T-helper 9 cell (primary cell): ENCODE measurements around the gene MLLT6.

ENCODE experiments used
- DNase-seq: peaks from one replicate; pipeline ENCODE4 v3.0.0-alpha.2; 2020

Gene MLLT6

DNA sequence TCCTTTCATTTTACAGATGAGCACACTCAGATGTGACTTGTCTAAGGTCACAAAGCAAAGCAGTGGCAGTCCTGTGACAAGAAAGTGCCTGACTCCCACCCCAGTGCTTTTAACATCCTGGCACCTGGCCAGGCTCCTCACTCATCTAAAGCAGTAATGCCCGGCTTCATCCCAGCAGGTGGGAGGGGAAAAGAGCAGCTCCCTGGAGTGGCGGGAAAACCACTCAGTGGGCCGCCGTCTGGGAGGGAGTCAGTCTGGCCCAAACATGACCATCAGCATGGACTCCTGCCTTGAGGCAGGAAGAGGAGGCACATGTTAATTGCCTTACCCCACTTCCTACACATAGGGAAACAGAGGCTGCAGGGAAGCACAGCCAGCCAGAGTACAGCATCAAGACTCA, 40.5 kb downstream of the MLLT6 start:
- no peak for DNase-seq

DNA sequence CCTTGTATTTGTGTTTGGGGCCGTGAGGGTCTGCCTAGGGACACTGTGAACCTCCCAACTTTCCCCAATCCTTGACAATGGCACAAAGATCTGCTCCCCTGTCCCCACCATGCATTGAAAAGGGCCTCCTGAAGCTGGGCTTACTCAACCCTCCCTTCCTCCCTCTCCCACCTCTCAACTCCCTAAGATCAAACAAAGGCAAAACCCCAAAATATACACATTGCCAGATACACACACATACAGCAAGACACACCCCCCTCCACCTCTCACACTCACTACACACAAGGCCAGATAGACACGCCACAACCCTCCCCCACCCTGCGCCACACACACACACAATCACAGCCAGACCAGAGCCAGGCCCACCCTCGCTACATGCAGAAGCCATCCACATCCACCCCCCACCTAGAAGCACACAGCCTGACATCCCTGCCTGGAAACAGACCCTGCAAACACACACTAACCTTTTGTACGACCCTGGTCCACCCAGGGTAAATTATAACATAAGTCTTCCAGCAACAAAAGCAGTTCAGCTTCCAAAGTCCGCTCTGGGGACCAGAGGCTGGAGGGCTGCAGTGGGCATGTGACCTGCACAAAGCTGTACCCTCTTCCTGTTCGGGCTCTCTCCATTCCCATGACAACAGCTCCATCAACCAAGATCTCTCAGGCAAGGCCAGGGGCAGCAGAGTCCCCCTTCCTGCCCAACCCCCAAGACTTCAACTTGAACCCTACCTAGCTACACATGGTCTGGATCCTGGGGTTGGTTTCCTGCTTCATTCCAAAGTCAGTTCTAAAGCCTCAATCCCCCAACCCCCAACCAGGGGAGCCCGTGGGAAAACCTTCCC, 41.2 kb downstream of the MLLT6 start:
- DNase-seq = no peak

DNA sequence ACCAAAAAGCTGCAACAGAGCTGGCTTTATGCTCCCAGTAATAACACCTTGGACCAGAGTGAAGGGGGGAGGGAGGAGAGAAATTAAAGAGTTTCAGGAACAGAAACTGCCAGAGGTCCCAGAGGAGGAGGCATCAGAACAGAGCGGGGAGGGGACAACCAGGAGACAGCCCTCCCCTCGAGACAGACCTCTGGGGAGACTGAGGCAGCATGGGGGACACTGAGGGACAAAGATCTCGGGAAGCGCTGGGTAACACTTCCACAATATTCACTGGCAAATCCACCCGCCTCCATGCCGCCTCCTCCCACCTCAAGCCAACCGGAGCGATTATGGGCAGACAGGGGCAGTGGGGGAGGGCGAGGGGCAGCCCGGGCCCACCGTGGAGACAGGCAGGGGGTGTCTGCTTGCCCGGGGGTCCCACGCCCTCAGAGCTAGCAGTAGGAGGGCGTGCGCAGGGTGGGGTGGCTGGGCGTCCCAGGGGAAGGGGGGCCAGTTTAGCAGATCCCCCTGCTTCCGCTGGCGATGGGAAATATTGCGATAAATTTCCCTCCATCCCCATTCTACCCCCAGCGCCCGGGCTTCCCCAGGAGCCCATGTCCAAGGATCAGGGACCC, 41.9 kb downstream of the MLLT6 start:
- DNase-seq = no peak

DNA sequence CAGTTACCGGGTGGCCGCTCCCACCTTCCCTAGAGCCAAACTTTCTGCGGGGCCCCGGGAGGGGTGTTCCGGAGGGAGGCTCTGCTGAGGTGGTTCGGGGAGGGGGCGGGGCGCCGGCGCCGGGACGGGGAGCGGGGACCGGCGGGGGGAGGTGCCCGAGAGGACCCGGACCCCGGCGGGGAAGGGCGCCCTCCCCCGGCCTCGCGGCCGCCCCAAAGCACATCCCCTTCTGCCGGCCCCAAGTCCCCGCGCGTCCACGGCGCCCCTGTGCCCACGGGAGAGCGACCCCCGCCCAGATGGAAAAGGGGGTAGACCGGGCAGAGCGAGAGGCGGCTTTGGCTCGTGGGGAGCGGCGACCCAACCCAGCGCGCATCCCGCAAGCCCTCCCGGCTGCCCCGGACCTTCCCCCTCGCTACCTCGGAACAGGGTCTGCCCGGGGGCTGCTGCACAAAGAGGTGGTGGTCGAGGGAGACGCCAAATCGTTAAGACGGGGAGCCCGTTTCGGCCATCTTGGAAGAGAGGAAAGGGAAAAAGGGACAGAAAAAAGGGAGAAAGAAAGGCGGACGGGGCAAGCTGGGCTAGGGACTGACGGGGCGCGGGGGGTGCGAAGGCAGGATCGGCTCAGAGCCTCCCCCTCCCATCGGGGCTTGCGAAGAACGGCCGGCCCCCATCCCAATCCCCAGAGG, 42.5 kb downstream of the MLLT6 start:
- DNase-seq = no peak

DNA sequence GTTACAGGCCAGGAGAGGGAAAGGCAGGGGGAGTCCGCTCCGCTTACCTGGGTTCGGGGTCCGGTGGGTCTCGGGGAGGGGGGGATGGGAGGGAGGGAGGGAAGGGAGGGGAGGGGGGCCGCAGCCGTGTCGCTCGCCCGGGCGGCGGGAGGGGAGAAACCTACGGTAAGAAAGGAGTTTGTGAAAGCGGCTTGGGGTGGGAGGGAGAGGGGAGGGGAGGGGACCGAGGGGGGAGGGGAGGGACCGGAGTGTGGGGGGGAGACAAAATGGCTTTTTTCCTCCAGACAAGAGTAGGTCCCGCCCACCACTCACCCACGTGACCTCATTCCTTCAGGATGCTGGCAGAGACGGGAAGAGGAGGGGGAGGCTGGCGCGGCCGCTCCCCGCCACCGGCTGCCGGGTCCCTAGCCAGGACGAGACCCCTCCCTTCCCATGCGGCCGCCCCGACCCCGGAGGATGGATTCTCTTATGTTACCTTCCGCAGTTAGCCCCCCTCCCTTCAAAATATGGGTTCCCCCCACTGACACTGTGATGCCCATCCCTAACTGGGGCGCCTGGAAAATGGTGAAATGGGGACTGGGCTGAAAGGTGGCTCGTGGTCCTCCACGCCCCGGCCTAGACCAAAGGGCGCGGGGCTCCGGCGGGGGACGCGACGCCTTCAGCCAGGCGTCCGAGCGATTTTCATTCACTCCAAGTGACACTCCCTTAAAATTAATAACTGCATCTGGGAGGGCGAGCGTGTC, 43.2 kb downstream of the MLLT6 start, which contains the start of gene PCGF2:
Gene PCGF2, minus strand, starts transcription at position 188 of the 743 bp plus-strand sequence. CDS start 7,934 bp downstream, outside the sequence.
- DNase-seq = no peak

DNA sequence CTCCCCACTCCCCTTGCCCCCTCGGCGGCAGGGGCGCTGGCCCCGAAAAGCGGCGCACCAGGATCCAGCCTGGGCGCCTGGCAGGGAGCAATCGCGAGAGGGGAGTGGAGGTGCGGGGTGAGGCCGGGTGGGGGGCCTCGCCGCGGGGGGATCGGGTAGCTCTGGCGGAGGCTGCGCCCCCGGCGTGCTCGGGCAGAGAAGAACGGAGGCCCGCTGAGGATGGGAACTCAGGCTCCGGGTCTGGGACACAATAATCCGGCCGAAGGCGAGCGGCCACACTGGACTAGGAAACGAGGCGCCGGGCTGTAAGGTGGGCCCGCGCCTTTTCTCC, 43.8 kb downstream of the MLLT6 start:
- DNase-seq = no peak

DNA sequence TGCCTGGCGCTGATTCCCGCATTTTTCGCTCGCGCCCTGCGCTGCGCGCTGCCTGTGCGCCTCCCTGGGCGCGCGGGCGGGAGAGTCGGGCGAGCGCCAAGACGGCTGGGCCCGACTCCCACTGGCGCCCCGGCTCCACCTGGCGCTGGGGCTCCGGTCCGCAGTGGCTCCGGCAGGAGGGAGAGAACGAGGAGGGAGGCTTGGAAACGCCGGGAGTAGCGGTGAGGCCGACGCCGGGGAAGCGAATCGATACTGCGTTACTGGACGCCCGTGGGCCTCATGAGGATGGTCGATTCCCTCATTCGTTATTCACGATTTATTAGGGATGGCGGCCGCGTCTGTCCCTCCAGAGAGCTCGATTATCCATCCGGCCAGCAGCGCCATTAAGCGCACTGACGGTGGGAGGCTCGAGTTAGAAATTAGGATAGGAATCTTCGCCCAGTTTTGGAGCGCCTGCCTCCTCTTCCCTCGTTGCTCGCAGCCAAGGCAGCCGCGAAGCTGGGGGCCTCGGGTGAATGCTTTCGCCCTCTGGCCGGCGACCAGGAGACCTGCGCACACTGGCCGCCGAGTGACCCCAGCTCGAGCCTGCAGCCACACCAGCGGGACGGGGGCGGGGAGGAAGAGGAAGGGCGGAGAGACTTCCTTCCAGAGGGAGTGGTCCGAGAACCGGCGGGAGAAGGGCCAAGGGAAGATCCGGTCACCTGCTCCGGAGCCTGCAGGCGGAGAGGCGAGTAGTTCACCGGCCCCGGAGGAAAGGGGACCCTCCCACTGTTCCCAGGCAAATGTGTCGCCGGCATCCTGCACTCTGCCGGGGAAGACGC, 44.4 kb downstream of the MLLT6 start:
- no peak for DNase-seq

DNA sequence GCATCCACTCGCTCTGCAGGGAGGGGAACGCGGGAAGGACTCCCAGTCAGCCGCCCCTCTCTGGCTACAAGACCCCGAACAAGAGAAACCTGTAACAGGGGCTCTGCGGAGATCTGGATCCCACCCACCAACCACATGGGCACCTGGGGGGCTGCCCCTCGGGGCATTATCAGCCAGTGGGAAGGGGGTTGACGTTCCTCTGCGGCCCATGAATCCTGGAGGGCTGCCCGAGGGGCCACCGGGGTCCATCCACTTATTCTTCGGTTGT, 44.9 kb downstream of the MLLT6 start:
- no peak for DNase-seq

DNA sequence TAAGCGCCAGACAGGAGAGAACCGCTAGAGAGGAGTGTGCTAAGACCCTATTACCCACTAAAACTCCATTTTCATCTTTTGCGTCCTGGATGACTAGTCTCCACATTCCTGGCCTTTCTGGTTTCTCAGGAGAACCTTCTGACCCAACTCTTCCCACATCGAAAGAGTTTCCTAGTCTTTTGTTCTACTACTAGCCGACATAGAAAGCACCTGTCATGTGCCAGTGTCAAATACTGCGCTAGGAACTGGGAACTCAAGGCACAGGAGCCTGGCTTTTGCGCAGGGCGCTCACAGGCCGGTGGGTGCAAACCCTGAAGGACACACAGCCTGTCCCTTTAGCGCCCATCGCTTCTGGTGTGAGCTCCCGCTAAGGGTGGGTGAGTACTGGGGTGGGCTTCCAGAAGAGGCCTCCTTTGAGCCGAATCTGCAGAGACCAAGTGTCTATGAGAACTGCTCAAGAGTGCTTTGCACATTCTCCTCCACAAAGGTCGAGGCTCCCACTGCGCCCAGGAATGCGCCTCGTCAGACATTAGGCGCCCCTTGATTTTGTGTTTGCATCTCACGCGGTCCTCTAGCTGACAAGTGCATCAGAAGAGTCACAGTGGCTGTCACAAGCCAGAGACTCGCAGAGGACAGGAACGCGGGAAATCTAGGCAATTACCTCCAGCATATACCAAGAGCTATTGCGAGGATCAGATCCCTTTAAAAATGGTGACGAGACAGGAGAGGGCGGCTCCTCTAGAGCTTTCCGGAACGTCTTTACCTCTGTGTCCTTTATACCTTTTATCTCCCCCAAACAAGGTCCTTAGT, 45.4 kb downstream of the MLLT6 start:
- no peak for DNase-seq

DNA sequence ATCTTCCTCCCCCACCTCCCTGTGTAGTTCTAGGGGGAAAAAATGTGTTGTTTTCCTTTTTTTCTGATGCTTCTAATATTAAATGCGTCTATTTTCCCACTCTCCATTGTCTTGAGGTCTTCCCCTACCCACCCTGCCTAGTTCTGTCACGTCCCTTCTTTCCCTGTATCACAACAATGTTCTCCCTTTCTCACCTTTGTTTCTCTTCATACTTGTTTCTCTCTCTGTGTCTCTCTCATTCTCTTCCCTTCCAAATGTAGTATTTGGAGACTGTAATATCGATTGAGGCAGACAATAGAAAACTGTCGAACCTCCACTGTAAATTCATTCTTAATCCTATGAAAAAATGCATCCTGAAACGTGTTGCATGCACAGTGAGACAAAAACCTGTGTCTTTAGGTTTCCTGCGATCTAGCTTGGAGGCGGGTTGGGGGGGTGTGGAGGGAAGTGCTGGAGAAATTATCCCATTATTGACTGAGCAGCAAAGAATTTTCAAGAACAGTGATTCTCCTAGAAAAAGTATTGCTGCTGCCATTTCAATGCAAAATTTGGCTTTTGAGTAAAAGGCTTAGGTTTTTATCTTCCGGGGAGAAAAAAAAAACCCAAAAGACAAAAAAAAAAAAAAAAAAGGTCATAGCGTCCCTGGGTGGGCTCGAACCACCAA, 46.2 kb downstream of the MLLT6 start:
- no peak for DNase-seq

DNA sequence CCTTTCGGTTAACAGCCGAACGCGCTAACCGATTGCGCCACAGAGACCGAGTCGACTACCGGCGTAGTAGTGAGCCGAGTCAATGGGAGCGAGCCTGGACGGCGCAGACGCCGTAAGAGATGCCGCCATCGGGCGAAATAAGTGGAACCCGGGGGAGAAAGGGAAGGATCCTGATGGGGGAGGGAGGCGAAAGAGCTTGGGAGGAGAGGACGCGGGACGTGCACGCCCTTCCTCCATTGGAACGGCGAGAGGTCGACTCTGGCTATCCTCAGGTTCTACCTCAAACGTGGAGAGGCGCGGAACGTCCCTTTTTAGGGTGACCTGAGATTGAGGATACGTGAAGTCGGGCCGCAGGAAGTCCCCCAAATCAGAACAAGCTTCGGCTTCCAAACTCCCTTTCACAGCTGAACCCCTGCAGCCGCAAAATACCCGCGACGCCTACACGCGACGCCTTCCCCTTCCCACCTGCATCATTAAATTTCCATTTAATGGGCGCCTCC, 46.8 kb downstream of the MLLT6 start:
- peak; percentile 65 for DNase-seq

DNA sequence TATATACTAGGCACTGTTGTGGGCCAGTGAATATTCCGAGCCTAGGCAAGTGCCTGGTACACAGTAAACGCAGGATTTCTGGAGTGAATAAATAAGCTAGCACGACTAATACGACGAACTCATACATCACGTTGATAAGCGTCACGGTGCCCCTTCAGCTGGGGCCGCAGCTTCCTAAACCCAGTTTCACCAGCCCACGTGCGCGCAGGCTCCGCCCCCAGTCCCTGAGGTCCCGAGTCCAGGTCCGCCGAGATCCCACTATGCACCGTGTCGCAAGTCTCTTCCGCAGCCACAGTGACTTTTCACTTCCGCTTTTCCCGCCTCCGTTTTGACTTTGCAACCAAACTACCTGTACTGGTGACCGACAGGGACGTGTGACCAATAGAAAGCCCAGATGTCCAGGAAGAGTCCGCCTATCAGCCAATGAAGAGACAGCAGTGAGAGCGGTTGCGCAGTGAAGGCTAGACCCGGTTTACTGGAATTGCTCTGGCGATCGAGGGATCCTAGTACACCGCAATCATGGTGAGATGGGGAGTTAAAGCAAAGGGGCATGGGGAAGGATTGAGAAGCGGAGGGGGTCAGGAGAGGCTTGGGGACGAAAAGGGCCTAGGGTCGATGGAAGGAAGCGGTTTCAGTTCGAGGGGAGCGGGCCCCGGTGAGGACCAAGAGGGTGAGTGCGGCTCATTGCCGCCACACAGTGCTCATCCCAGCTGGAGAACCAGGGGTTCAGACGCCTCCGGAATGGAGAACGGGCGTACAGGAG, 47.4 kb downstream of the MLLT6 start, which contains the start of gene PSMB3:
Gene PSMB3, plus strand, starts transcription at position 434 of the 763 bp plus-strand sequence. Its CDS starts 86 bp downstream, at position 520.
- DNase-seq = peak; percentile 88

DNA sequence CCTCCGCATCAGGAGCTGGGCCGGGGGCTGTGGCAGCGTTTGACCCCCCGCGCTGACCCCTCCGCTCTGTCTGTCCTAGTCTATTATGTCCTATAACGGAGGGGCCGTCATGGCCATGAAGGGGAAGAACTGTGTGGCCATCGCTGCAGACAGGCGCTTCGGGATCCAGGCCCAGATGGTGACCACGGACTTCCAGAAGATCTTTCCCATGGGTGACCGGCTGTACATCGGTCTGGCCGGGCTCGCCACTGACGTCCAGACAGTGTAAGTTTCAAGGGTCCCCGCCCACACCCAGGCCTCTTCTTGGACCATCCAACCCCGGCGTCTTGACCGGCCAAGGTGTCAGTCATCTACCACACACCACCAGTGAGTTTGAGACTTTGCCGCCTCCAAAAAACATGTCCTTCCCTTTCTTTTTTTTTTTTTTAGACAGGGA, 48.0 kb downstream of the MLLT6 start:
- DNase-seq = no peak

DNA sequence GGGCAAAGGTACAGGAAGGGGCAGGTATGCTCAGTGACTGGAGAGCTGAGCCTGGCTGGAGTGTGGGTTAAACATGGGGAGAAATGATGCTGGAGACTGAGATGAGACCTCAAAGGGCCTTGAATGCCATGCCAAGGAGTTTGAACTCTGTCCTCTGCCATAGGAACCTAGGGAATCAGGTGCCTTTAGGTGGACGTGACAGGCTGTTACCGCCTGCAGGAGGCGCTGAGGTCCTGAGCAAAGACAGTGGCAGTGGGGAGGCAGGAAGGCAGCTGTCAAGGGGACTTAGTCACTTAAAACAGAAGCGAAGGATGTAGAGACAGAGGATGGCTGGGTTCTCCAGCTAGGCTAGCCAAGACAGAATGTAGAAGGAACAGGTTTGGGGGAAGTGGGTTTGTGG, 56.5 kb downstream of the MLLT6 start:
- no peak for DNase-seq

DNA sequence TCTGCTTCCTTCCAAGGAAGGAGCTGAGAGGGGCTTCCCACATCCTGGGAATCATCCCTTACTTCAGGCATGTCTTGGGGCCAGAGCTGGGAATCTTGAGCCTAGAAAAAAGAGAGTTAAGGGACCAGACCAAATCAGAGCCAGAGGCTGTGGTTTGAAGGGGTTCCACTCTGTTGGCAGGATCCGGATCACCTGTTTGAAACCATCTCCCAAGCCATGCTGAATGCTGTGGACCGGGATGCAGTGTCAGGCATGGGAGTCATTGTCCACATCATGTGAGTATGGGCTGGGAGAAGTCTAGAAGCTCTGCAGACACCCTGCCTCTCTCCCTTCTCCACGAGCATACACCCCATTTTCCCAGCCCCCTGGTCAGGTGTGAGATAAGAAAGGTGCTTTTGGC, 57.2 kb downstream of the MLLT6 start:
- DNase-seq = no peak

DNA sequence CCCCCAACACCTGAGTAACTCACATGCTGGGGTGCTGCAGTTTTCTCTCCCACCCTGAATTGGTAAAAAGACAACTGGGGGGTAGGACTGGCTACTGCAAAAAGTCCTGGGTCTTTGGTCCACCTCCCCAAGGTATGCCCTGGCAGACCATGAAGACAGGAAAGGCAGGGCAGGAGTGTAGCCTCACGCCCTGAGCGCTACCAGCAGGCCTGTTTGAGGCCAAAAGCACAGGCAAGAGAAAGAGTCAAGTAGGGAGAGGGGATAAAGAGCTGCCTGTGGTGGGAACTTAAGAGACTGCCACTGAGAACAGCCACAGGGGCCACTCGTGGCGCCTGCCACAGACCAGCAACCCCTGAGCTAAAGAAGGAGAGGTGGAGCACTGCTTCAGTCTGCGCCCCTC, 61.3 kb downstream of the MLLT6 start:
- DNase-seq = no peak

DNA sequence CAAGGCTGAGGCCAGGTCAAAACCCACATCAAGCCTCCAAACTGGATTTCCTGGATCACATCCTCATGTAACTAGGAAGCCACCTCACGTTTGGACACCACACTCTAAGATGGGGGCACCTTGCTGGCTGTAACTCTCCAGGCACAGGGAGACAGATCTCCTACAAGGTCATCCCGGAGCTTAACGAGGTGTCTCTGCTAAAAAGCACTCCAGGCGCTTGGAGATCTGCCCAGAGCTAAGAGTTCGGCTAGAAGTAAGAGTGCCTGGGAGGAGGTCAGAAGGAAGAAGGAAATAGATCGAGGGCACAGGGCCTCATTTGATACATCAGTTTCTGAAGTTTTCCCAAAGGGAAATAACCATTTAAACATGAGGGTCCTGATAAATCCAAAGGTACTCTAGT, 63.3 kb downstream of the MLLT6 start:
- no peak for DNase-seq

DNA sequence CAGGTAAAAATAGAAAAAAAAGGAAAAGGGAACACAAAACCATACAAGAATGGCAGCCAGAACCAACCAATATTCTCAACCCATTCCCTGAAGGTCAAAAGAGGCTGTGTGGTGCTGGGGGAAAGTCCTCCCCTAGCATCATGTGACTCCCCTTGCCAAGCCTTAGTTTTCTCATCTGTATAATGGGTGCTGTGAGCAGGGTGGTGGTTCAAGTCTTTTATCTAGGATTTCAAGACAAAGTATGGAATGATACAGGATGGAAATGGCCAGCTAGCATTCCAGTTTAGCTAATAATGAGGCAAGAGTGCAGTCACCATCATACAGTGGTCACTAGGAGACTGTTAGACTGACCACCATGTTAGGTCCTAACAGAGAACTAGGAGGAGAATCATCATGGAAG, 68.2 kb downstream of the MLLT6 start:
- DNase-seq = no peak

DNA sequence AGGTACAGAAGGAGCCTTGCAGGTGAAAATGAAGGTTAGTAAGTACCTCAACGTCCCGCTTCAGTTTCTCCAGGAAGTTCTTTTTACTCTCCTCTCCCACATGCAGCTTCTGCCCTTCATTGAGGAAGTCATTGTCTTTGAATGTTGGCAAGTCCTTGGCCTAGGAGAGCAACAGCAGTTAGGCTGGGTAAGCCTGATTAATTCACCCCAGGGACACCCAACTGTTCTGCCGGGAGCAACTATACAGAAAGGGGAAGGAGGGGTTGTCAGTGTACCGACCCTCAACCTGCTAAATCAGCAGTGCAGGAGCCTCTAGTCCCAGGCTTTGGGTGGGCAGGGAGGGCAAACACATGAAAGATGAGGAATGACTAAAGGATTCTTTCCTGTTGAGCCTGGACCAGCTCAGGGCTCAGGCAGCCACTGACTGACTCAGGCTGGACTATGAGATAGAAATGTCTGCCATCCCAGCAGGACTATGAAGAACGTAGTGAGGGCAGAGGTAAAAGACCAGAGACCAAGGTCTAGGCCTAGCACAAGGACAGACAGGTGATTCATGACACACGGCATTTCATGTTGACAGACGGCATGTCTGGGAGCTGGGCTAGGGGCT, 72.7 kb downstream of the MLLT6 start:
- no peak for DNase-seq
